Forelimb muscle (tissue), 1 donor: Measurements from ENCODE around the gene SCAI. TPM values are rescaled to one million over a fixed set of nuclear protein-coding genes. Genes with fewer than 3 reads are reported as not detected.
"Not testable (repeated sequence)": the region's sequence is repeated elsewhere in the genome, so short reads cannot be mapped to it uniquely, and the experiment has no call there.

ENCODE experiments used
- DNase-seq: peaks from one replicate; pipeline ENCODE4 v3.0.0-alpha.2; 2013; ENCODE audit warnings: low read depth
- polyA plus RNA-seq: library from polyadenylated mRNA; unstranded; fragments of 120-200 nt; gene quantifications from one replicate; pipeline ENCODE4 v1.2.1, GENCODE V29; 2013; ENCODE audit not compliant: insufficient read length

Gene SCAI
- polyA plus RNA-seq, 1 donor = 9.3 TPM

DNA sequence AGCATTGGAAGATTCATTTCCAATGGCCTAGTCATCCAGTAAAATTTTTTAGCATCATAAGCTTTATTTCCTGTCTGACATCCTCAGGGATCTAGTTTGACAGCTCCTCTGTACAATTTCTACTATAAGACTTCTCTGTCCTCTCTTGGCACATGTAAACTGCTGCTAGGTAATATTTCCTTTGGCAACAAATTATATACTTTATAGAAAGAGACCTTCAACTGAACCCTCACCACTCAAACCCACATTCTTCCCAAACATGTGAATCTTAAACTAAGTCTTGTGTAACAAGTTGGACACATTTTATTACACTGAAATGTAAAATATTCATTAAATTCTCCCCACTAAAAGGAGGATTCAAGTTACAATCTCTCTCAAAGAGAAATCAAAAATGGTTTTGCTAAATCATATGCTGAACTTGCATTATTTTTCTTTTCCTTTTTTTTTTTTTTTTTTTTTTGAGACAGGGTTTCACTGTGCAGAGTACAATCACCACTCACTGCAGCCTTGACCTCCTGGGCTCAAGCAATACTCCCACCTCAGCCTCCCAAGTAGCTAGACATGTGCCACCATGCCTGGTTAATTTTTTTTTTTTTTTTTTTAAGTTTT, 36.9 kb downstream of the SCAI start:
- no peak for DNase-seq

GRCh38 chr9:125103770-125104460, 39.4 kb downstream of the SCAI start:
- no peak for DNase-seq

DNA sequence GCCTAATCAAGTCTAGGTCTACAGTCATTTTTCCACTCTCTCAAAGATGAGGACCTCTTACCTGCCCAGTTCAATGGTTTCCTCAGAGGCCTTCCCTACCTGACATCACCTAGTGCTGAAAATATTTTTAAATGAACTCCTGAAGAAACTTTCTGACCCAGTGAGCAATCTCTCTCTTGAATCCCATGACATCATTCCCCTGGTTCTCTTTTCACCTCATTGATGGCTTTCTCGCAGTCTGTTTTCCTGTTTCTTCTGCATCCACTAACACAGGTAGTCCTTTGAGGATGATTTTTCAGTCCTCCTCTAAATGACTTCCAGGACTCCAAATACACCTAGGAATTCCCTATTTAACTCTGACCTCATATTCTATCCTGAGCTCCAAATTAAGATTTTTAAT, 40.3 kb downstream of the SCAI start:
- no peak for DNase-seq

GRCh38 chr9:125100822-125101221, 42.5 kb downstream of the SCAI start:
- no peak for DNase-seq

- DNase-seq = no peak
Observed at GRCh38 chr9:125099816-125100215, 43.5 kb downstream of the SCAI start.

- no peak for DNase-seq
Observed at GRCh38 chr9:125095821-125096443, 47.4 kb downstream of the SCAI start.

DNA sequence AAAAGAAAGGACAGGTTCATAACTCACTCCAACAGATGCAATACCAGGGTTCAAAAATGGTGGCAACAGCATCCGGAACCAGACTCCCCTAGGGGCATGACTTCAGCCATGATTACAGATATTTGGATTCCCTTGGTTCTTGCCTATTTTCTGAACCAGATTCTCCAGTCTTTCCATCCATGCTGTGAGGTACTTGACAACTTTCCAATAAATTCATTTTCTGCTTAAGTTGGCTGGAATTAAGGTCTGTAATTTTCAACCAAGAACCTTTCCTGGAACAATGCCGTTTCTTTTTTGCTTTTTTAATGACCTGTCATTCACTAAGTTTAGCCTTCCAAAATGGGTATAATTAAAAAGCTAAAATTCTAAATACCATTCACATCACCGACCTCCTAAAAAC, 52.2 kb downstream of the SCAI start:
- no peak for DNase-seq

GRCh38 chr9:125089331-125089730, 54.0 kb downstream of the SCAI start:
- DNase-seq = no peak

DNA sequence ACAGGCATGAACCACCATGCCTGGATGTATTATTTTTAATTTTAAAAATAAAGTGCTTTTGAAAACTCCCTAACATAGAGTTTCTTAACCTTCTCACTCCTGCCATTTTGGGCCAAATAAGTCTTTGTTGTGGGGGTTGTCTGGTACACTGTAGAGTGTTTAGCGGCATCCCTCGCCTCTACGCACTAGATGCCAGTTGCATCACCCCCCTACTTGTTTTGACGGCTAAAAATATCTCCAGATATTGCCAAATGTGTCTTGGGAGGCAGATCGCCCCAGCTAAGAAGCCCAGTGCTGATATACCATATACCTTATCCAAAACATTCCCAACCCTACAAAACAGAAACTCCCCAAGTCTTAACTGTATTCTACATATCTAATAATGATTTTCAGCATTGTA, 54.6 kb downstream of the SCAI start:
- no peak for DNase-seq

DNA sequence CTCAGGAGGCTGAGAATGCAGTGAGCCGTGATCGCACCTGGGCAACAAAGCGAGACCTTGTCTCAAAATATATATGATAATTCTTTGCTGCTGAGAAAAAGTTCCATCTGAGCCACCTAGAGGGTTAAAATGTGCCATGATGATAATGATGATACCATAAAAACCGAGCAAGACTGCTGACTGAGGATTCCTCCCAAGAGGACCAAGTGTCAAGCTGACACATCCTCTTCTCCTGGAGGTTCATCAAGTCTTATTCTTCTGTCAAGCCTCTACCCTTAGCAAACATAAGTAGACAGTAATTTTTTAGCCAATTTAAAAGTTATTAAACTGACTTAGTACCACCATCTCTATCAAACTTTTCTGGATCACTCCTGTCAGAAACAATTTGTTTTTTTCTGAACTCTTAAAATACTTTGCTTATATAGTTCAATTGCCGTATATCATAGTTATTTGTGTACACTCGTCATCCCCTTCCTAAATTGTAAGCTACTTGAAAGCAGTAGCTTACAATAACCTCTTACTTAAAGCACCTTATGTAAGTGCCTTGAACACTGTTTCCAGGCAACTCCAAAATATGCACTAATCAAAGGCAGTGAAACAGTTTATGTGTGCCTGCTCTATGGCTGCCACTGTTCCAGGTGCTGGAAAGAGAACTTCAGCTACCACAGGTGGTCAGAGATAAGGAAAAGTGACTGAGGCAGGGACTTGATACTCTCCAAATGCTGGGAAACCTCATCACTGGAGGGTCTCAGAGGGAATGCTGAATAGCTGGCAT, 57.4 kb downstream of the SCAI start:
- no peak for DNase-seq

DNA sequence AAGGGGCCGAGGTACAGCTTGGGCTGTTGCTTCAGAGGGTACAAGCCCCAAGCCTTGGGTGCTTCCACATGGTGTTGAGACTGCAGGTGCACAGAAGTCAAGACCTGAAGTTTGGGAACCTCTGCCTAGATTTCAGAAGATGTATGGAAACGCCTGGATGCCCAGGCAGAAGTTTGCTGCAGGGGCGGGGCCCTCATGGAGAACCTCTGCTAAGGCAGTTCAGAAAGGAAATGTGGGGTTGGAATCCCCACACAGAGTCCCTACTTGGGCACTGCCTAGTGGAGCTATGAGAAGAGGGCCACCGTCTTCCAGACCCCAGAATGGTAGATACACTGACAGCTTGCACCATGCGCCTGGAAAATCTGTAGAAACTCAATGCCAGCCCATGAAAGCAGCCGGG, 61.1 kb downstream of the SCAI start:
- not testable (repeated sequence) for DNase-seq

DNA sequence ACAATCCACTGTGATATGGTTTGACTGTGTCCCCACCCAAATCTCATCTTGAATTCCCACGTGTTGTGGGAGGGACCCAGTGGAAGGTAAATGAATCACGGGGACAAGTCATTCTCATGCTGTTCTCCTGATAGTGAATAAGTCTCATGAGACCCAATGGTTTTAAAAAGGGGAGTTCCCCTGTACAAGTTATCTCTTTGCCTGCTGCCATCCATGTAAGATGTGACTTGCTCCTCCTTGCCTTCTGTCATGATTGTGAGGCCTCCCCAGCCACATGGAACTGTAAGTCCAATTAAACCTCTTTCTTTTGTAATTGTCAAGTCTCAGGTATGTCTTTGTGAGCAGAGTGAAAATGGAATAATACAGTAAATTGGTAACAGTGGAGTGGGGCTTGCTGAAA, 62.5 kb downstream of the SCAI start:
- not testable (repeated sequence) for DNase-seq

DNA sequence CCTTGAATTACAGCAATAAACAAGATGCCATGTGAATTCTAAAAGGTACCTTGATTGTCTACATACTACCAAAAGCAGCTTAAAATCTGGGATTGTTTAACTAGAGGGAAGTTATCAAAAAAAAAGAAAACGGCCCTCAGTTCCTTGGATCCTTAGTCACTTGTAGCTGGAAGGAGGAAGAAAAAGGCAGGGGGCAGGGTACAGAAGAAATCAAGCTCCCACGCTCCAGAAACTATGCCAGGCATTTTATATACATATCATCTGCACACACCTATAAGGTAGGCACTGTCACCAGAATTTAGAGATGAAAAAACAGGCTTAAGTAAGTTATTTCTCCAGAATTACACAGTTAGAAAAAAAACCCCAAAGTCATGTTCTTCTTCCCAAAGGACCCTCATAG, 63.4 kb downstream of the SCAI start:
- no peak for DNase-seq

DNA sequence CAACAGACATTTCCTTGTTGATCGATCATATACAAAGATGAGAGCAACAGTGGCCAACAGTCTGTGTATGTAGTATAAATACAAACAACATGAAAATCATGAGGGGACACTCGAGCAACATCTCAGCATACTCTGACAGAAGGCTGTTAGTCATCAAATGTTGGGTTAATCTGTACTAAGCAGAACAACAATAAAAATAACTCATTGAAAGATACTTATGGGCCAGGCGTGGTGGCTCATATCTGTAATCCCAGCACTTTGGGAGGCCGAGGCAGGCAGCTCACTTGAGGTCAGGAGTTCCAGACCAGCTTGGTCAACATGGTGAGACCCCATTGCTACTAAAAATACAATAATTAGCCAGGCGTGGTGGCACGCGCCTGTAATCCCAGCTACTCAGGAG, 67.3 kb downstream of the SCAI start:
- no peak for DNase-seq

DNA sequence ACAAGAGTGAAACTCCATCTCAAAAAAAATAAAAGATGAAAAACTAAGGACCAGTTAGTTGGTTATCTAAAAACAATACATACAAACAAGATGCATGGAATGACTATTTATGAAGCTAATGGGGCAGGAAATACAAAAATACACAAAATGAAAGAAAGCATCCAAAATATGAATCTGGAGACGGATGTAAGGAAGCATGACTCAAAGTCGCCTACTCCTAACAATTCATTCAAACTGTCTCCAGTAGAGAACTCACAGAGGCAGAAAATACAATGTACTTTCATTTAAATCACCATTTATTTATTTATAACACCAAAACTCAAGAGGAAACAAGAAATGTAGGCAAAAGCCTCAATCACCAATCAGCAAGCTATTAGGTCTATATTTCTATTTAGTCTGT, 68.4 kb downstream of the SCAI start:
- no peak for DNase-seq

DNA sequence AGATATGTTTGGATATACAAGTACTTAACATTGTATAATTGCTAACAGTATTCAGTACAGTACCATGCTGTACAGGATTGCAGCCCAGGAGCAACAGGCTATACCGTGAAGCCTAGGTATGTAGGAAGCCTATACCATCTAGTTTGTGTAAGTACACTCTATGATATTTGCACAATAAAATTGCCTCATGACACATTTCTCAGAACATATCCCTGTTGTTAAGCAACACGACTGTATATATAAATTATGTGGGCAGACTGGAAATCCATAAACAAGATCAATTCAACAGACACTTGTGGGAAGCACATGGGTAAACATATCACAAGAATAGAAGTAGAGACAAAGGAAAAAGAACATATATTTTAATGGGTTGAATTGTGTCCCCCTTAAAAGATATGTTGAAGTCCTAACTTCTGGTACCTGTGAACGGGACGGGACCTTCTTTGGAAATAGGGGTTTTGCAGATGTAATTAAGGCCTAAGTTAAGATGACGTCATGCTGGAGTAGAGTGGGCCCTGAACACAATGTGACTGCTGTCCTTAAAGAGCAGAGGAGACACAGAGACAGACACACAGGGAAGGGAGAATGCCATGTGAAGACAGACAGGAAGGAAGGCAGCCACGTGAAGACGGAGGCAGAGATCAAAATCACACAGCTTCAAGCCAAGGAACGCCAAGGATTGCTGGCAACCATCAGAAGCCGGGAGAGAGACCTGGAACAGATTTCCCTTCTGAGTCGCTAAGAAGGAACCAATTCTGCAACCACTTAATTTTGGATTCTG, 76.3 kb downstream of the SCAI start:
- no peak for DNase-seq

DNA sequence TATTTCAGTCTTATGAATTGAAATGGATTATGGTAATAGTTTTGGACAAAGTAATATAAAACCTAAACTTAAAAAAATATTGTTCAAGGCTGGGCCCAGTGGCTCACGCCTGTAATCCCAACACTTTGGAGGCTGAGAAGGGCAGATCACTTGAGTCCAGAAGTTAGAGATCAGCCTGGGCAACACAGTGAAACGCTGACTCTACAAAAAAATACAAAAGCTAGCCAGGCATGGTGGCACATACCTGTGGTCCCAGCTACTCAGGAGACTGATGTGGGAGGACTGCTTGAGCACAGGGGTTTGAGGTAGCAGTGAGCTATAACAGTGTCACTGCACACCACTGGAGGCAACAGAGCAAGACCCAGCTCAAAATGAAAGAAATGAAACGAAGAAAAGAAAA, 81.9 kb downstream of the SCAI start:
- no peak for DNase-seq

DNA sequence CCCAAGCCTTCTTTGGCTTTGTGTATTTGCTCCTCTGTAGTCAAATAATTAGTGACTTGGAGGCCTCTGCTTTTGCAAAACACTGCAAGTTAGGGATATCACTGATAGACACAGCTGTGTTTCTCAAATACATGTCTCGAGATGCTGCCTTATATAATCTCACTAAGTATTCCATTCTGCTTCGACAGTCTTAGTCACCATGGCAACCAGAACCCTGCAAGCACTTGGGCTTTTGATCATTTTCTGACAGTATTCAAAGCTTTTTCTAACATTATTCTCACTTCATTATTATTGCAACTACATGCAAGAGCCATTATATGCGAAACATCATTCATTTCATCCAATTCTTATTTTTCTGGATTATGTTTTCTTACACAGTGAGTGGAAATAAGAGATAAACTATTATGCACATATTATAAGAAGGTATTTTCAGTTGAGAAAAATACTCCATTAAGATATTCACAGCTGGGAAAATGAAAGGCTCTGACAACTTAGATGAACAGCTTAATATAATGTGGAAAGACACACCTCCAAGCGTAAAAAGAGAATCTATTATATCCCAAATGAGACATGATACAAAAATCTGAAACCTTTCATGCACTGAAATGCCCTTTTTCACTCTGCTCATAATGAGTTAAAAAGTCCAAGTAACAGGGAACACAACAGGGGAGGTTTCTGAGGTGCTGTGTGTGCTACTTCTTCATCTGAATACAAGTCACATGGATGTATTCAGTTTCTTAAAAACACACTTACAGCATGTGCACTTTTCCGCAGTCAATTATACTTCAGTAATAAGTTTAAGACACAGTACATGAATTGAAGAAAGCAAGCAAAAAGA, 93.9 kb downstream of the SCAI start:
- no peak for DNase-seq

DNA sequence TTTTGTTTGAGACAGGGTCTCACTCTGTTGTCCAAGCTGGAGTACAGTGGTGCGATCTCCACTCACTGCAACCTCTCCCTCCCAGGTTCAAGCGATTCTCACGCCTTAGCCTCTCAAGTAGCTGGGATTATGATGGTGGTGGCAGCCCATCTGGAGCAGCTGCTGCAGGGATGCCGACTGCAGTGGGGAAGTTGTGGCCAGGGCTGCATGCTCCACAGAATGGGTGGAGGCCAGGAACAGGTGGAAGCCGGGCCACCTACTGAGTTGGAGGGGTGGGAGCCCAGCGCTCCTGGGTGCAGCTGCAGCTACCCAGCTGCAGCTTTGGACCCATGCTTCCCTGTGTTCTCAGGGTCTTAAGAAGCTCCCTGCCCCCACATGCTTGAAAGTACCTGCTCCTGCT, 99.7 kb downstream of the SCAI start:
- no peak for DNase-seq

DNA sequence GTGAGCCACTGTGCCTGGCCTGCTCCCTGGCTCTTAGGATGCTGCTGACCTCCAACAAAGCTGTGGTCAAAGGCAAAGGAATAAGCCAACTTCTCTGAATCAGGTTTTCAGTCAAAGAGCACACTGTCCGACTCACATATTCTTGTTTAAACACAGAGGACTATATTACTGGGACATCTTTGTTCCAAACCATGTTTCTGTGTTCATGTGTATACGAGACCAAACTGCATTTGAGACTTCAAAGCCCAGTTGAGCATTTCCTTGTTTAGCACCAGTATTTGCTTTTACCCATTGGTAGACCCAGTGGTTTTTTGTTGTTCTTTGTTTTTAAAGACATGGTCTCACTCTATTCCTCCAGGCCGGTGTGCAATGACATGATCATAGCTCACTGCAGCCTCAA, 100.2 kb downstream of the SCAI start:
- DNase-seq = no peak

DNA sequence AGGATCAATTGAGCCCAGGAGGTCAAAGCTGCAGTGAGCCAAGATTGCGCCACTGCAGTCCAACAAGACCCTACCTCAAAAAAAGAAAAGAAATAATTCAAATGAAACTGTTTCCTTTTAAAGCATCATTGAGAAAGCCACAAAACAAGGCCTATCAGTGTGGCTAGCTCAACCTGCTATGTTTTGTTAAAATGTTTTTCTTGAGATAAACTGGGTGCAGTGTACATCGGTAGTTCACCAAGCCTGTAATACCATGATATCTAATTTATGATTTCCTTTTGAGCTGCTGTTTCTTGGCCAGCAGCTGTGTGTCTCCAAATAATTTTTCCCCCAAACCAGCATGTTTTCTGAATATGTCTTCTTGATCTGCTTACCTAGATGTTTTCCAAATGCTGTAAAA, 105.2 kb downstream of the SCAI start:
- DNase-seq = no peak
